Stimulated activated CD8-positive, alpha-beta memory T cell treated with anti-CD3 and anti-CD28 coated beads, Interleukin-4, amount 100 ng/mL, for 1 hour (primary cell): Measurements from ENCODE around the gene ZEB1.

Source experiments
- DNase-seq, 2 donors: peaks; one replicate each; pipeline ENCODE4 v3.0.0-alpha.2; 2020; ENCODE audit warnings: low read depth in 2 of 2, low spot score in 1 of 2

The ZEB1 gene

DNA sequence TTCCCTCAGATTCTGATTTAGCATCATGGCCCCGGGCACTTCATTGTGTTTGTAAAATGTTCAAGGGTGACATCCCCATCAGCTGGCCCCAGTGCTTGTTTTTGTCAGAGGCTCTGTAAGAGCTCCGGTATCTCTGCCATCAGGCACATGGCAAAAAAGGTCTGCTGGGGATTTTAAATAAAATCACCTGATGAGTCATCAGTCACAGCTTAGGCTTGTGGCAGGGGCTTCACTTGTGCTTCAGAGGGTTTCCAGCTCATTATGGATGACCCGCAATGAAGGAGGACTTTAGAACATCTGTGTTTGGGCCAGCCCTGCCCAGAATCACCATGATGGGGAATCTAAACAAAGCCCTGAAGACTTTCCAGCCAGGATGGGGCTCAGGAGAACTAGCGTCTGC is 259.9 kb downstream of the ZEB1 start:
- DNase-seq: no peak
